GM18499 (cell line): ENCODE data around the gene STX1B.

Source experiments
- ATAC-seq: cut with Tn5 transposase; IDR thresholded peaks from one replicate; pipeline ENCODE4 v1.9.1; 2021; ENCODE audit warnings: moderate number of reproducible peaks; ENCODE audit not compliant: insufficient read depth, unreplicated experiment

The STX1B gene

DNA sequence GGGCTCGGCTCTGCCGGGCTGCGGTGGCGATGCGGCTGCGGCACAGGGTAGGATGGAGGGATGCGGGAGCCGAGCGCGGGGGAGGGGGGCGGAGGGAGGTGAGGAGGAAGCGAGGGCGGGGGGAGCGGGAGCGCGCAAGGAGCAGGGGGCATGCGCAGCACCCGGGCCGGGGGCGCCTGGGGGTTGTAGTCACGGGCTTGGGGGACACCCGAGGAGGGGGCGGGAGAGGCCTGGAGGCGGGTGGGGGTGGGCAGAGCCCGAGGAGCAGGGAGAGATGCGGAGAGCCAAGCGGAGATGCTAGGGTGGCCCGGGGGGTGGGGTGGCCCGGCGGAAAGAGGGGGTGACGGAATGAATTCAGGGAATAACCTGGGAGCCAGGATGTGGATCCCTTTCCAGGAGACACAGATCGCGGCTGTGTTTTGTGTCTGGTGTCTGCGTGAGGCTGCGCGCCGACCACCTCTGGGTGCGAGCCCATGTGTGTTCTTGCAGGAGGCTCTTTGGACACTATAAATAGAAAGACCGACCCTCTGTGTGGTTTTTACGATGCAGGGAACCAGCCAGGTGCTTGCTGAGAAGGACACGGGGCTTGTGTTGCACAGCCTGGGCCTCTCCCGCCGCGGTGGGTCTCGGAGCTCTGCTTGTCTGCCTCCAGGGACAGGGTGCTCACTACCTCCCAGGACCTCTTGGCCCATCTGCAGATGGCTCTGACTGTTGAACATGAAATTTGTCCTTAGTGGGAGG is at the start of gene STX1B:
Gene STX1B, minus strand, starts transcription at position 54 of the 741 bp plus-strand sequence. CDS start 242 bp downstream, outside the sequence.
- ATAC-seq: no peak

- ATAC-seq: no peak
Observed at GRCh38 chr16:31055613-31056012, 45.2 kb upstream of the STX1B start.

GRCh38 chr16:31052114-31052513 is 41.7 kb upstream of the STX1B start:
- no peak for ATAC-seq

GRCh38 chr16:31050280-31051030 is 40.0 kb upstream of the STX1B start:
- ATAC-seq: no peak

DNA sequence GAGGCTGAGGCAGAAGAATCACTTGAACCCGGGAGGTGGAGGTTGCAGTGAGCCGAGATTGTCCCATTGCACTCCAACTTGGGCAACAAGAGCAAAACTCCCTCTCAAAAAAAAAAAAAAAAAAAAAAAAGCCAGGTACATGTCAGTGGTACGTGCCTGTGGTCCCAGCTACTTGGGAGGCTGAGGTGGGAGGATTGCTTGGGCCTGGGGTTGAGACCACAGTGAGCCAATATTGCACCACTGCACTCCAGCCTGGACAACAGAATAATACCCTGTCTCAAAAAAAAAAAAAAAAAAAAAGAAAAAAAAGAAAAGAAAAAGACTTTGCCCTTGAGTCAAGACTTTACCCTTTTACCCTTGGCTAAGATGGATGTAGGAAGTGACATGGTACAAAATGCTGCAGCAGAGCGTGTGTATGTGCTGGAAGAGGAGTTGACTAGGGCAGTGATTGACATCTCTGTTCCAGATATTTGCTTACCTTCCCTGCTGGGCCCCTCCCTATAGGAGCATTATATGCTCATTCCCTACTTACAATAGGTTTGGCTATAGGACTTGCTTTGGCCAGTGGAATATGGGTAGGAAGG is 33.6 kb upstream of the STX1B start:
- ATAC-seq: no peak

GRCh38 chr16:31043352-31043751 is 32.9 kb upstream of the STX1B start:
- no peak for ATAC-seq

DNA sequence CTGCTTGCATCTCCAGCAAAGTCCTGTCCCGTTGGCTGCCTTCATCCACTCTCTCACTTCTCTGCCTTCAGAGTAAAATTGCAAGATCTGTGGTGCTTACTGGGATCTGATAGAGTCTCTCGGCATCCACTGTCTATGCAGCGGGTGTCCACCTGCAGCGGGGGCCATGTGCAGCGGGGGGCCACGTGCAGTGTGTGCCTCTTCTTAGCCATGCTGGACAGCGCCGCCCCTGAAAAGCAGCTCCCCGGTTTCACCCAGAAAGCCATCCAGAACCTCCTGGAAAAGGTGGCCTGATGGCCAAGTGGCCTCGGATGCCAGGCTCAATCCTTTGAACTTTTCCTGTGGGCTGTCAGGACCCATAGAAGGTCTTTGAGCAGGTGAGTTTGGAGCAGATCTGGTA is 32.4 kb upstream of the STX1B start:
- no peak for ATAC-seq

DNA sequence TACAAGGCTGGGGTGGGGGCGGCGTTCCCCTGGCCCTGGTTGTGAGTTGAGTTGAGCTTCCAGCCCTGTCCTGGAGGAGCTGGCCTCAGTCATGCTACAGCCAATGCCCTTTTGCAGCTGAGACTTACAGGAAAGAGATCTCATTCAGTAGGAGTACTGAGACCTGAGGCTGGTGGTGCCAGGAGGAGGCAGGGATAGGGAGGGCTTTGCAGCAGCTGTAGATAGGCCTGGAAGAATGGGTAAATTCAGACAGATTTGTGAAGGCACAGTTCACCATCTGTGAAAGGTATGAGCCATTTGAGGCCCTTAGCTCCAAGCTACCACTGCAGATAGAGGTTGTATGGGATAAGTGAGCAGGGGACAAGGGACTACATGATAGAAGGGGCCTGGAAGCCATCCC is 28.6 kb upstream of the STX1B start:
- no peak for ATAC-seq

- ATAC-seq: no peak
Observed at GRCh38 chr16:31036691-31037090, 26.3 kb upstream of the STX1B start.

- ATAC-seq: no peak
Observed at GRCh38 chr16:31033709-31034492, 23.5 kb upstream of the STX1B start.

DNA sequence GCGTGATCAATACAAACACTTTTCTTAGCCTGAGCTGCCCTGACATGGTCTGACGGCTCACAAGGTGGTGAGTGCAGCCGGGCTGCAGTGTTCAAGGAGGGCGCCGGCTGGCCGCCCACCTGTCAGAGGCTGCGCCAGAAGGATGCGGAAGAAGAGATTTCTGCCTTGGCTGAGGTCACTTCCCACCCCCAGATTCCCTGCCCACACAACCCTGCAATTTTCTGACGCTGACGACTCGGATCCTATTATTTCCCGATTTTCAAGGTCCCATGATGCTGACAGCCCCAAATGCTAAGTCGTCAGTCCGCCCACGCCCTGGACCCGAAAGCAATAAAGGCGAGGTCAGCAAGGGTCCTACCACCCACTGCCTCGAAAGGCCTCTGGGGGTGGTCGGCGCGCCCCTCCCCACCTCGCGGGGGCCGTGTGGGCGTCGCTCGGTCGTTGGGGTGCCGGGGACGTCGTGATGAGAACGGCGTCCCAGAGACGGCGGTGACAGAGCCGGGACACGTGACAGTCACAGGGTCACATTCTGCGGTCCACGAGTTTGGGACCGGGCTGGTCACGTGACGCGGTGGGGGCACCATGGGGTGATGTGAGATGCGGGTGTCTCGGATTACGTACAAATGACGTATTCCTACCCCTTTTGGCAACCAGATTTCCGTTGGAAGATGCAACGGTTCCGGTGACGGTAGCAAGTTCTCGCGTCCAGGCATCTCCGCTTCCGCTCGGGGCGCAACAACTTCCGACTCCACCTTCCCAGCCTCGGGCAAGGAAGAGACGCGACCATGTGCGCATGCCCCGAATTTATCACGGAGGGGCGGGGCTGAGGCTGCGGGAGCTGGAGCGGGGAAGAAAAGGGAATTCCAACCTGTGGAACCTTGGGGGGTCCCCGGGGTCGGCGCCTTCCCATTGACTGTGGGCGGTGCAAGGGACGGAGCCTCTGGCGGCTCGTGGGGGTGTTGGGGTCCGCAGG is 22.6 kb upstream of the STX1B start, which contains the start of gene STX4:
Gene STX4, plus strand, starts transcription at position 823 of the 973 bp plus-strand sequence. CDS start 248 bp downstream, outside the sequence.
- peak; percentile 75 for ATAC-seq

- ATAC-seq: no peak
Observed at GRCh38 chr16:31031276-31031675, 20.8 kb upstream of the STX1B start.

DNA sequence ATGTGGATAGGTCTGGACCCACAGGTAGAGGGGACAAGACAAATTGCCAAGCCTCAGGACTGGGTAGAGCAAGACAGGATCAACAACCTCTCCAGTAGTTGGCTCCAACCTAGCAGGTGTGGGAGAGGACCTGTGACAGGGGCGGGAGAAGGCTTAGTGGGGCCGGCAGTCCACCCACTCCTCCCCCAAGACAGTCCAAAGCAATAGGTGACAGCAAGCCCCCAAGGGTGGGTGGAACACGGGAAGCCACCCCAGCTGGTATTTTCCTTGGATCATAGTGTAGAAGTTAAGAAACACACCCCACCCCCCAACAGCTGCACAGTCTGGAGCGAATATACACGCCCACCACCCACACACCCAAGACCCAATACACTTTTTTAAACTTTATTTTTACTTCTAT is 18.8 kb upstream of the STX1B start:
- no peak for ATAC-seq

GRCh38 chr16:31025339-31025738 is 14.9 kb upstream of the STX1B start:
- ATAC-seq: no peak

DNA sequence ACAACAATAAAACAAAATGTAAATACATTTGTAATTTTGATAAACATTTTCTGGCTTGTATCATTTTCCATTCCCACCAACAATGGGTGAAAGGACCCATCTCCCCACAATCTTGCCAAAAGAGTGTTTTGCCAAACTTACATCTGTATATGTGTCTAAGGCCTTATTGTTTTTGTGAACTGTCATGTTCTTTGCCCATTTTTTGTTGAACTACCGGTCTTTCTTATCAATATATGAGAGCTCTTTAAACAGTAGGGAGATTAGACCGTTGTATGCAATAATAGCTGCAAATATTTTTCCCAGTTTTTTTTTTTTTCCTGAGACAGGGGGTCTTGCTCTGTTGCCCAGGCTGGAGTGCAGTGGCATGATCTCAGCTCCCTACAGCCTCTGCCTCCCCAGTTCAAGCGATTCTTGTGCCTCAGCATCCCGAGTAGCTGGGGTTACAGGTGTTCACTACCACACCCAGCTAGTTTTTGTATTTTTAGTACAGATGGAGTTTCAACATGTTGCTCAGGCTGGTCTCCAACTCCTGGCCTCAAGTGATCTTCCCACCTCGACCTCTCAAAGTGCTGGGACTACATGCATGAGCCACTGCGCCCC is 13.3 kb upstream of the STX1B start:
- ATAC-seq: no peak

DNA sequence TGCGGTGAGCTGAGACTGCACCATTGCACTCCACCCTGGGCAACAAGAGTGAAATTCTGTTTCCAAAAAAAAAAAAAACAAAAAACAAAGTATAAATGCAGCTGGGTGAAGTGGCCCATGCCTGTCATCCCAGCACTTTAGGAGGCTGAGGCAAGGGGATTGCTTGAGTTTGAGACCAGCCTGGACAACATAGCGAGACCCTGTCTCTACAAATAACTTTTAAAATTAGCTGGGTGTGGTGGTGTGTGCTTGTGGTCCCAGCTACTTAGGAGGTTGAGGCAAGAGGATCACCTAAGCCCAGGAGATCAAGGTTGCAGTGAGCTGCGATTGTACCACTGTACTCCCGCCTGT is 12.8 kb upstream of the STX1B start:
- no peak for ATAC-seq

GRCh38 chr16:31022544-31023251 is 12.3 kb upstream of the STX1B start:
- no peak for ATAC-seq

GRCh38 chr16:31020536-31020935 is 10.1 kb upstream of the STX1B start:
- no peak for ATAC-seq
